ENCODE measurements around the gene GZF1. TPM values are rescaled to one million over a fixed set of nuclear protein-coding genes. Genes with fewer than 3 reads are reported as not detected.

Gene GZF1
- polyA plus RNA-seq, 3 donors = 5.5 to 215 (median 7.0) TPM

DNA sequence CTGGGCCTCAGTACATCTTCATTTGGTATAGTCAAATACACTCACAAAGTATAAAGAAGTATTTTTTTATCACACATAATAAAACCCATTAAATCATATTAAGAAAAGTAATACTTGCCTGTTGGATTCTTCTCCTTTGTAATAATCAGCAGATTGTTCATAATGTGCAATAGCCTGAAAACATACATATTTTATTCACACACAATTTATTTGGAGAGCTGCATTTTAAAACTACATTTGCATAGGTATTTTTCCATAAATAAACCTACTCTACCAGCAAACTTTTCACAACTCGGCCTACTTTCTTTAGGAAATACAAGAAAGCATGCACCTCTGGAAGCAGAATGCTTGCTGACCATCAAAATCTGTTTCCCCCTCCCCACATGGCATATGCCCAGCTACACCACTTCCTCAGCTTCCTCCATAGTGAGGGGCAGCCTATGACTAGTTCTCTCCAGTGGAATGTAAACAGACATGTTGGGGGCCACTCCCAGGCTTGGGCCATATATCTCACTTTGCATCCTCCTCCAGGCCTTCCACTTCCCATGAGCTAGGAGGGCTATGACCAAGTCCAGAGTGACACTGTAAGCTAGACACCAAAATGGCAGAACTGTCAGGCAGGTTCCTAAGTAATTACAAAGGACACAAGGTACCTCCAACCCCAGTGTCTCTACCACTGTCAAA, 28.3 kb downstream of the GZF1 start:
- Histone ChIP-seq H3K4me3 (replicated peaks in 1 of 3; ENCODE audit: low read depth in 2 of 3, low read length in 3 of 3) (no peak overlapping the region), H3K27me3 (ENCODE audit: control insufficient read depth in 2 of 2, insufficient read depth in 2 of 2, low read length in 2 of 2) (no peaks in the 10 kb centered on the region), H3K4me1 (ENCODE audit: control insufficient read depth in 1 of 2, insufficient read depth in 2 of 2, low read length in 2 of 2) (no peaks in the 10 kb centered on the region), H4K20me1 (ENCODE audit: insufficient read depth, low read length) (no peaks in the 10 kb centered on the region), H3K27ac (ENCODE audit: low read depth in 1 of 2, low read length in 2 of 2) (no peak overlapping the region), H2AFZ (ENCODE audit: insufficient read depth, low read depth, low read length, poor library complexity, severe bottlenecking) (no peak overlapping the region), H3K79me2 (ENCODE audit: insufficient read depth, low read length) (no peaks in the 10 kb centered on the region), H3K36me3 (replicated peaks in 1 of 2; ENCODE audit: control insufficient read depth in 1 of 2, insufficient read depth in 2 of 2, low read length in 2 of 2) (peaks cover 42 to 94% of the 10 kb centered on the region in 2 donors), H3K9me3 (replicated peaks in 1 of 2; ENCODE audit: control insufficient read depth in 1 of 2, insufficient read depth in 1 of 2, low read length in 2 of 2) (no peaks in the 10 kb centered on the region), H3K4me2 (replicated peaks; ENCODE audit: extremely low read depth, low read length, poor library complexity, severe bottlenecking) (no peak overlapping the region), H3K9ac (ENCODE audit: insufficient read depth, low read length, poor library complexity, severe bottlenecking) (no peak overlapping the region)
- Mint-ChIP-seq H3K4me1 (no peaks in the 10 kb centered on the region), H3K36me3 (peaks cover 80 to 85% of the 10 kb centered on the region in 2 donors), H3K27ac (peak overlapping the region in 2 of 7 donors; percentile 3 to 62), H3K4me3 (no peak overlapping the region), H3K9me3 (peaks cover 0 to 4% (median 0%) of the 10 kb centered on the region in 7 donors), H3K27me3 (ENCODE audit: low read depth in 3 of 3) (peaks cover 0 to 1% (median 0%) of the 10 kb centered on the region in 3 donors)
- whole genome bisulfite sequencing (ENCODE audit: insufficient coverage) = 100% methylated on average over 1 of the region's 1 CpG
- intact Hi-C loops (cut with micrococcal nuclease) = no loop called here
- no peak for DNase-seq
- TF ChIP-seq, protein P1, sequence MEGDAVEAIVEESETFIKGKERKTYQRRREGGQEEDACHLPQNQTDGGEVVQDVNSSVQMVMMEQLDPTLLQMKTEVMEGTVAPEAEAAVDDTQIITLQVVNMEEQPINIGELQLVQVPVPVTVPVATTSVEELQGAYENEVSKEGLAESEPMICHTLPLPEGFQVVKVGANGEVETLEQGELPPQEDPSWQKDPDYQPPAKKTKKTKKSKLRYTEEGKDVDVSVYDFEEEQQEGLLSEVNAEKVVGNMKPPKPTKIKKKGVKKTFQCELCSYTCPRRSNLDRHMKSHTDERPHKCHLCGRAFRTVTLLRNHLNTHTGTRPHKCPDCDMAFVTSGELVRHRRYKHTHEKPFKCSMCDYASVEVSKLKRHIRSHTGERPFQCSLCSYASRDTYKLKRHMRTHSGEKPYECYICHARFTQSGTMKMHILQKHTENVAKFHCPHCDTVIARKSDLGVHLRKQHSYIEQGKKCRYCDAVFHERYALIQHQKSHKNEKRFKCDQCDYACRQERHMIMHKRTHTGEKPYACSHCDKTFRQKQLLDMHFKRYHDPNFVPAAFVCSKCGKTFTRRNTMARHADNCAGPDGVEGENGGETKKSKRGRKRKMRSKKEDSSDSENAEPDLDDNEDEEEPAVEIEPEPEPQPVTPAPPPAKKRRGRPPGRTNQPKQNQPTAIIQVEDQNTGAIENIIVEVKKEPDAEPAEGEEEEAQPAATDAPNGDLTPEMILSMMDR (IDR thresholded peaks at IDR 0.05) = no peak

DNA sequence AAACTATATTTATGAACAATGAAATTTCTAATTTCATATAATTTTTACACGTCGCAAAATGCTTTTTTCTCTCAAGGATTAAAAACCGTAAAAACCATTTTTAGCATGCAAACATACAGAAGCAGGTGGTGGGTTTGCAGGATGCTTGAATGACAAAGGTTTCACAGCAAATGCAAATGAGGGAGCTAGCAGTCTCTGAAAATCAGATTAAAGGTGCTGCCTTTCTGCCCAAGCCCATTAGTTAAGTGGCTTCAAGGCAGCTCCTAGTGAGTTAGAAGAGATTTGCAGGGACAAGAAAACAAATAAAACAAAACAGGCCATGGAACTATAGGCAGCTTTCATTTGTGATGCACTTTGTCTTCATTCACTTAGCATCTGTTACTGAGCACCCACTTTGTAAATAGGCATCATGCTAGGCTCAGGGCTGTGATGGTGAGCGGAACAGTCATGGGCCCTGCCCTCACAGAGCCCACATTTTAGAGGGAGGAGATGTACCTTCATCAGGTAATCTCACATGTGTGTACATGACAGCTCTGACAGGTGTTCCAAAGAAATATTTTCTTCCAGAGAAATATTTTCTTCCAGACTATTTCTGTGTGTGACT, 29.8 kb downstream of the GZF1 start:
- H3K4me2 ChIP-seq (replicated peaks; ENCODE audit: extremely low read depth, low read length, poor library complexity, severe bottlenecking) = no peak overlapping the region

More for the DNA sequence above, 29.8 kb downstream of the GZF1 start:
- no peak overlapping the region for H2AFZ ChIP-seq (ENCODE audit: insufficient read depth, low read depth, low read length, poor library complexity, severe bottlenecking)
- H3K4me1 ChIP-seq (ENCODE audit: control insufficient read depth in 1 of 2, insufficient read depth in 2 of 2, low read length in 2 of 2) = no peaks in the 10 kb centered on the region
- DNase-seq = no peak
- H3K36me3 Mint-ChIP-seq = peaks cover 74 to 76% of the 10 kb centered on the region in 2 donors
- no peak overlapping the region for H3K27ac ChIP-seq (ENCODE audit: low read depth in 1 of 2, low read length in 2 of 2)
- H3K79me2 ChIP-seq (ENCODE audit: insufficient read depth, low read length) = no peaks in the 10 kb centered on the region
- H3K4me3 ChIP-seq (replicated peaks in 1 of 3; ENCODE audit: low read depth in 2 of 3, low read length in 3 of 3) = no peak overlapping the region
- TF ChIP-seq, protein P1 (IDR thresholded peaks at IDR 0.05) = no peak
- peaks cover 0 to 4% (median 0%) of the 10 kb centered on the region in 7 donors for H3K9me3 Mint-ChIP-seq
- H4K20me1 ChIP-seq (ENCODE audit: insufficient read depth, low read length) = no peaks in the 10 kb centered on the region
- peaks cover 39 to 99% of the 10 kb centered on the region in 2 donors for H3K36me3 ChIP-seq (replicated peaks in 1 of 2; ENCODE audit: control insufficient read depth in 1 of 2, insufficient read depth in 2 of 2, low read length in 2 of 2)
- H3K27me3 Mint-ChIP-seq (ENCODE audit: low read depth in 3 of 3) = peaks cover 0 to 1% (median 0%) of the 10 kb centered on the region in 3 donors
- no peak overlapping the region for H3K4me3 Mint-ChIP-seq
- H3K4me1 Mint-ChIP-seq = no peaks in the 10 kb centered on the region
- H3K27me3 ChIP-seq (ENCODE audit: control insufficient read depth in 2 of 2, insufficient read depth in 2 of 2, low read length in 2 of 2) = no peaks in the 10 kb centered on the region
- WGBS (ENCODE audit: insufficient coverage) = no CpG with 5 or more reads among the region's 4 CpGs
- no peaks in the 10 kb centered on the region for H3K9me3 ChIP-seq (replicated peaks in 1 of 2; ENCODE audit: control insufficient read depth in 1 of 2, insufficient read depth in 1 of 2, low read length in 2 of 2)
- no peak overlapping the region for H3K27ac Mint-ChIP-seq
- intact Hi-C loops (cut with micrococcal nuclease) = no loop called here
- H3K9ac ChIP-seq (ENCODE audit: insufficient read depth, low read length, poor library complexity, severe bottlenecking) = no peak overlapping the region
